Measurements from ENCODE around the gene SIDT1.

The SIDT1 gene

DNA sequence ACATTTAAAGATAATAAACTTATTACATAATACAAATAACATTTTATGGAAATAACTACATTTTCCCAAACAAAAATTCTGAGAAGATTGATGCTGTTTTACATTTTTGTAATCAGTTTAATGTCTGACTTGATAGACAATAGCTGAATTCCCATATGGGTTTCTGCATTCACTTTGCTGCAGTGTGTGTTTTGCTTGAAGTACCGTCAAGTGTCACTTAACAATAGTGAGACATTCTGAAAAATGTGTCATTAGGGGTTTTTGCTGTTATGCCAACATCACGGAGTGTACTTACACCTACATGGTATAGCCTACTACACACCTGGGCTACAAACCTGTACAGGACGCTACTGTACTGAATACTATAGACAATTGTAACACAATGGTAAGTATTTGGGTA is 106.6 kb downstream of the SIDT1 start:
- DNase-seq: no peak

DNA sequence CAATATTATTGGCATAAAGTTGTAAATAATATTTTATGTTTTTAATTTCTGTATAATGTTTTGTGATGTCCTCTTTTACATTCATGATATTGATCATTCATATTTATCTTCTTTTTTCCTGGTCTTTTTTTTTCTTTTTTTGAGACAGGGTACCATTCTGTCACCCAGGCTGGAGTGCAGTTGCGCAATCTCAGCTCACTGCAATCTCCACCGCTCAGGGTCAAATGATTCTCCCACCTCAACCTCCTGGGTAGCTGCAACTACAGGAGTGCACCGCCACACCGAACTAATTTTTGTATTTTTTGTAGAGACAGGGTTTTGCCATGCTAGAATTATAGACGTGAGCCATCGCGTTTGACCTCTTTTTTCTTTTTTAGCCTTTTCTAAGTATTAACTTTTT is 111.2 kb downstream of the SIDT1 start:
- no peak for DNase-seq

DNA sequence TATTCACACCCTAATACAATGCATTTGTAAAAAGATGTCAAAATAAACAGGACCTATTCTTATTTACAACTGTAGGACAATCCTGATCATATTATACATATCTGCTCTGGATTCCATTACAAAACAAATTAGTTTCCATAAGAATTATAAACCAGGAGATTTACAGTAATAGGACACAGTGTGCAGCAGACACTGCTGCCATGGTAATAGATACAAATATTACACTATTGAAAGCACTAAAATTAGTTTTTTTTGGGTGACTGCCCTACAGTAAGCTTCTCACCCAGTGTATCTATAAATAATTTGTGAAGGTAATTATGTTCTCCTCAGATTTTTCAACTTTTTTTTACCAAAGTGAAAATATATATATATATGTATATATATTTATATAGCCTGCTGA is 116.2 kb downstream of the SIDT1 start:
- DNase-seq: no peak

DNA sequence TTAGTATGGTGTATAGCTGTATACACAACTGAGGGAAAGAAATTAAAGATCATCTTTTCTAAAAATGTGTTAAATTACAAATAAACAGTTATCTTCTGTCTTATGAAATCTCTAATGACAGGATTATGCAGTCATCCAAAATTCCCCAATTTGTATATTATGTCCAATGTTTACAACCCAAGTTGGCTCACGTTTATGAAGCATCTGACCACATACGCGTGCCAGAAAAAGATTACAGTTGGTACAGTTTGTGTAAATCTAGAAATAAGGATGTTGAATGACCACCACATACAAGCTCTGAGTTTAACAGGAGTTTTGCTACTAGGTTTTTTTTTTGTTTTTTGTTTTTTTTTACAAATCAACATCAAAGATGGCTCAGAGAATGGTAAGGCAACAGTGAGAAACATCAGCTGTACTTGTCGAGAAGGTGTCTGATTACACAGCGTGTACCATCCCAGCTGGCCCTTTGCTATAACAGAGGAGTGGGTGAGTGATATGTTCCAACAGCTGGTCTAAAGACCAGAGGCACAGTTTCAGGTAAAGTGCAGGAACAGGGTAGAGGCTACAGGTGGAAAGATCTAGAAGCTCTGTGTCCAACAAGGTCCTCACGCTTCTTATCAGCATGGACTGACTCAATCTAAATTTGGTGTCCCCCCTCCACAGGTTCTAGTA is 117.0 kb downstream of the SIDT1 start:
- DNase-seq: no peak

DNA sequence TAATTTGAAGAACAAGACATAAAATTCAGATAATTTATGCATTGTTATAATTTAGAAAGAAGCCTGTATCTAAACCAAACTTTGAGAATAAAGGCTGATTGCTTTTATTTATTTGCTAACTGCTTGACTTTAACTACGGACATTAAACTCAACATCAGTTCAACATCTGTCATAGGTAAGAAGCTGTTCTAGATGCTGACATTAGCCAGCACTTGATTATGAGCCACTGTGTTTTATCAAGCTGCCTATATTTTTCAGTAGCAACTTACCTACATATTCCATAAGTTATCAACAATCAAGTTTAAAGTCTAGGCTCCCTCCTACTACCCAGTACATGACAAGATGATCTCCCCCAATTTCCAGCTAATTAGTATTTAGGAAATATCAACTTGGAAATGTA is 122.0 kb downstream of the SIDT1 start:
- DNase-seq: no peak

DNA sequence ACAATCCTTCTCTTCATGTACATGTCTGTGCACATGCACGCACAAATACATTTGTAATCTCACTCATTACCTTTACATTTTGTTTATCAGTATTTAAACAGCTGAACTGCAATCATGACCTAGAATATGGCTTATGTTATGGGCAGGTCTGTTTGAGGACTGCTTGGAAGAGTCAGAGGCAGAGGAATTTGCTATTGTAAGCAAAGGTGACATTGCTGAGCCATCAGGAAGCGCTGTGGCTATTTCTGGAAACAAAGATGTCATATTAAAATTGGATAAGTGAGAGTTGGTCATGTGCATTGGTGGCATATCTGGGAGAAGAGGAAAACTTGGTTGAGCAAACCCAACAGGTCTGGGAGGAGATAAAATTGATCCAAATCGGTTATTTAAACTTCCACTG is 122.5 kb downstream of the SIDT1 start:
- DNase-seq: no peak

DNA sequence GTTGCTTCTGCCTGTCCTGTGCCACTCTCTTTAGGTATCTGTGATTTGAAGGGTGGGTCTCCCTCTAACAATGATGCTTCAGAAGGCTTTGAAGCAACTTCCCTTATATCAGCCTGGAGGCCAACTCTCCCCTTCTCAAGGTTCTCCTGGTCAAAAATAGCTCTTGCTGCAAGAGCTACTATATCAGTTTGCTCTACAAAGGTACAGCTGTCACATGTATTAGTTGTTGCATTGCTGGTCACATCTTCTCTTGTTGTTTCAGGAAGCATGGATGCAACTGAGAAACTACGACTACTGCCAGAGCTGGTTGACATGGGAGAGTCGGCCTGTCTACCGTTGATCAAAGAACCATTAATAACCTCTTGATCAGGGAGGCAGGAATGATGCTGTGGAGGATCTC is 125.8 kb downstream of the SIDT1 start:
- no peak for DNase-seq

DNA sequence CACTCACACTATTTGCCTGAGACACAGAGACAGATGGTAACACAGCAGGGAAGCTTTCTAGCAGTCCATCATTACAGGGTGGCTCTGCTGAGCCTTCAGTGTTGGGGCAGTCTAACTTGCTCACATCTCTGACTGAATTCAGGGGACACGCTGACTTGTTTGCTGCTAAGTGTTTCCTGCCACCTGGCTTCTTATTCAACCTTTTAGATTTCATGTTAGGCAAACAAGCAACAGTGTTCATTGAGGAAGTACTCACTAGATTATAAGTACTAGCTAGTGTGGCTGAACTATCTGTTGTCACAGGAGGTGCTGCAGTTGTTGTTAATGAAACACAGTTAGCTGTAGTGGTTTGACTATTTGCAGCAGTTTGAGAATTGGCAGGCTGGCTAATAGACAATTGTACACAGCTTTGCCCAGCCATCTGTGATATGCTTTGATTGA is 126.8 kb downstream of the SIDT1 start:
- DNase-seq: no peak

DNA sequence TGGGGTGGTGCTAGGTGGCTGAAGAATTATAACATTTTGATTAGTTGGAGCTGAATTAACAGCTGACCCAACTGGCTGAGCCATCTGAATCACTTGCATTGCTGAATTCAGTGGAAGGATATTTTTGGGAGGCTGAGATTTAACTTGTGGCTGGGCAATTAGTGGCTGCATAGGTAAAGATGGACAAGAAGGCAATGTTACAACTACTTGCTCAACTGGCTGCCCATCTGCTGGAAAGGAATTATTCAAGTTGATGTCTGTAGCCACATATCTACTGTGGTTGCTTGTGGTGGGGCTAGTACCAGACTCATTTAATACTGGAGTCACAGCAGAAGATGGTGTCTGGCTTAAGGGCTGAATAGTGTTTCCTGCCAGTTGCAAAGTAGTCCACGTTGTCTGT is 127.6 kb downstream of the SIDT1 start:
- DNase-seq: no peak

DNA sequence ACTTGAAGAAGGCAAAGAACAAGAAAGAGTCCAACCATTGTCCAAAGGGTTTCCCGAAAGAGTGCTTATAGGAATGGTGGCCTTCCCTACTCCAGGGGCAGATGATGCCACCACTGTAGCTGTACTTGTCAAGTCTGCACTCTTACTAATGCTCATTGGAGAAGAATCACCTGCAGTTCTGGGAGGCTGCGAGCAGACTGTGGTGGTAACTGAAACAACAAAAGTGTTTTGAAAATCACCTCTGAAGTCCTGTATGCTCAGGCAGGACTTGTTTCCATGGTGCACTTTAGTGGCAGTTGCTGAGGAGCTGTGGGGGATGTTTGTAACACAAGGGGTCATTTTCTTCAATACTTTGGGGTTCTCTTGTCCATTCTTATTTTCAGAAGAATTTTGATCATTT is 128.1 kb downstream of the SIDT1 start:
- no peak for DNase-seq

DNA sequence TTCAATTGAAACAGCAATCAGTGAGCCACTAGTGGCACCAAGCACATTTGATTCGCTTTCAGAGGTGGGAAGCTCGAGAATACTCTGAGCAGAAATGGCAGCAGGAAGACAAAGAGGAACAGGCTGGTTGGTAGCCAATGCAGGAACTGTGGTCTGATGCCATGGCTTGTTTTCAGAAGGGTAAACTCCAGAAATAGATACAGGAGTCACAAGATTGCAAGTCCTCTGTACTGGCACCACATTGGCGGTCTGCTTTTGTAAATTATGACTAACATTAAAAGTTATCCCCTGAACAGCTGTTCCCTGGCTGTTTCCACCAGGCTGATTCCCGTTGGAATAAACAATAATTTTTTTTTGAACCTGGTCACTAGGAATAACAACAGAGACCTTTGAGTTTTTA is 128.5 kb downstream of the SIDT1 start:
- no peak for DNase-seq

DNA sequence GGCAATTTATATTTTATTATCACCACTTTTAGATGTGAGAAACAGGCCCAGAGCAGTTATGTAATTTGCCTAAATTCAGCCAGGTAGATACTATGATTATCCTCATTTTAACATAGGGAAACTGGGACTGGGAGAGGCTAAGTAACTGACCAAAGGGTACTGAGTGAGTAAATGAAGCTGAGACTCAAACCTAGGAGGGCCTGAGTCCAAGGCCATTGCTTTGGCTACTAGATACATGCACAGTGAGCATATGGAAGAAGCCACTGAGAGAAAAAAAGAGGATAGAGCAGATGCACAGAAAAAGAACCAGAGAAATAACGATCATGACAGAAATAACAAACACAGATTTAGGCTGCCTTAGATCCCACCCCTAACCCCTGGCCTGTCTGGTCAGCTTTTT is 130.5 kb downstream of the SIDT1 start:
- DNase-seq: no peak

DNA sequence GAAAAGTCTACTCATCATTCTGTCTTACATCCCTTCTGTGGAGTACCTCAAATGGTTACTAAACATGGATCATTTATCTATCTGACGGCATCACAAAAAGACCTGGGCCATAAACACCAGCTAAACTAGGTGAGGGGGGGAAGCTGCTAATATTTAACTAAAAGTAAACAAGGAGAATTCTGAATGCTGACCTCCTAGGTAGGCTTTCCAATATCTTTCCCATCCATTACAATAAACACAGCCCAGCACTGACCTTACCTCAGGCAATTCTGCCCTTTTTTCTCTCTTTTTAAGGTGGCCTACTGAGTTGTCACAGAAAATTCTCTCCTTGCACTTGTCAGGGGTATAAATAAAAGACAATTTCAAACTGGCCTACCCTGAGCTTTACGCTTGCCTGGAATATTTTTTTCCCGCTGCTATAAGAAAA is 131.0 kb downstream of the SIDT1 start:
- DNase-seq: no peak

DNA sequence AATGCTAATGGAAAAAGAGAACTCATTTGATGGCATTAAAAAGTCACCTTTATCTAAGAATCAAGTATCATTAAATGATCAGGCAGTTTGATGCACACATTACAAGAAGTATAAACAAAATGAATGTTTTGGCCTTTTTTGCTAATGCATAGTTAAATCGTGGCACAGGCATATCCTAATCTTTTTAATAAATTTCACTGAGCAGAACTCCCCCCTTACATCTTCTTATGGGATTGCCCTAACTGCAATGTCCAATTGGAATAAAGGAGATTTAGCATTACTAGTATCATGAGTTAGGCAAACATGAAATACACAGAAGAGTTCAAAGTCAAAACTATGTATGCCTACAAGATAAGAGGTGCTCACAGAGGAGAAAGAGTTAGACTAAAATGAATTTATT is 131.4 kb downstream of the SIDT1 start:
- no peak for DNase-seq

DNA sequence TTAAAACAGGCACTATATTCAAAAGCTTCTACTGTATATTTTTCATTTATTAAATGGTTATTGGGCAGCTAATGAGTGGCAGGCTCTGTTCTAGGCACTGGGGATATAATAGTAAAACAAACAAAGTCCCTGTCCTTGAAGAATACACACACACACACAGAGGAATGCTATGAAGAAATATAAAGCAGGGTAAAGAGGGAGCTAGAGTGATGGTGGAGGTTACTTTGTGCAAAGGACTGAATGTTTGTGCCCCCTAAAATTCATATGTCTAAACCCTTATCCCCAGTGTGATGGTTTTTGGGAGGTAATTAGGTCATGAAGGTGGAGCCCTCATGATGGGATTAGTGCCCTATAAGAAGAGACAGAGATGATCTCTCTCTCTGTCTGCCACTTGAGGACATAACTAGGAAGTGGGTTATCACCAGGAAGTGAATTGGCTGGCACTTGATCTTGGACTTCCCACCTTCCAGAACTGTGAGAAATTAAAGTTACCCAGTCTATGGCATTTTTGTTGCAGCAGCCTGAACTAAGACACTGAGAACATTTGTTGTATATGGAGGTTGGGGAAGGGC is 132.3 kb downstream of the SIDT1 start:
- DNase-seq: no peak

DNA sequence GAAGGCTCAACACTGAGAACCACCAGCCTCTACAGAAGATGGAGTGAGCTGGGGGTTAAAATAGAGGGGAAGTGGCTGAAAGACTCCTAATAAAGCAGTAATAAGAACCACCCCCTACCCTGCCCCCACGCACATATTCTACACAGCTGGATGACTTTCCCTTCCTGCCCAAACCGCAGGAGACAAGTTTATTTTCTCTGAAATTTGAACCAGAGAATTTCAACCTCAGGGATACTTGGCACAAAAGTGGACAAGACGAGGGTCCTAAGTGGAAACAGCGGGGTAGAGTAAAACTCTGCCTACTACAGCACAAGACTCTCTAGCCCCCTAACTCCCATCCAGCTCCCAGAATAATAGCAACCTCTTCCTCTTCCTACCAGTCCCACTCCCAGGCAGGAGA is 135.7 kb downstream of the SIDT1 start:
- DNase-seq: no peak

DNA sequence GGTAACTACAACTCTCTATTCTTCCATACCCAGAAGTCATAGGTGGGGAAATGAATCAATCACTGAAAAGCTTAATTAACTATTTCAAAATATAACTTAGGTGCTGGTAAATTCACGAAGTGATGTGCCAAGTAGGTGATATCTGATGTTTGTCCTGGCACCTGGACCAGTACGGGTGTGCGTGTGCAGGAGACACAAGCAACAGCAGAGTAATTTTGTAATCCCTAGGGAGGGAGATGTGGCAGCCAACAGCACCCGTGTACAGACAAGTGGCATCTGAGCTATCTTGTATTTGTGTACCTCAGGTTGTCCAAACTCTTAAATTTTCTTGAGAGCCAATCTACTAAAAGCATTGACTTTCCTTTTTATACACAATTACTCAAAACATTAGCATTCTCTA is 141.2 kb downstream of the SIDT1 start:
- DNase-seq: no peak

DNA sequence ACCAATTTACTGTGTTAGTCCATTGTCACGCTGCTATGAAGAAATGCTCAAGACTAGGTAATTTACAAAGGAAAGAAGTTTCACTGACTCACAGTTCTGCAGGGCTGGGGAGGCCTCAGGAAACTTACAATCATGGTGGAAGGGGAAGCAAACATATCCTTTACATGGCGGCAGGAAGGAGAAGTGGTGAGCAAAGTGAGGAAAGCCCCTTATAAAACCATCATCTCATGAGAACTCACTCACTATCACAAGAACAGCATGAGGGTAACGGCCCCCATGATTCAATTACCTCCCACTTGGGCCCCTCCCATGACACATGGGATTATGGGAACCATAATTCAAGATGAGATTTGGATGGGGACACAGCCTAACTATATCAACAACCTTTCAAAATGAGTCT is 143.9 kb downstream of the SIDT1 start:
- no peak for DNase-seq

DNA sequence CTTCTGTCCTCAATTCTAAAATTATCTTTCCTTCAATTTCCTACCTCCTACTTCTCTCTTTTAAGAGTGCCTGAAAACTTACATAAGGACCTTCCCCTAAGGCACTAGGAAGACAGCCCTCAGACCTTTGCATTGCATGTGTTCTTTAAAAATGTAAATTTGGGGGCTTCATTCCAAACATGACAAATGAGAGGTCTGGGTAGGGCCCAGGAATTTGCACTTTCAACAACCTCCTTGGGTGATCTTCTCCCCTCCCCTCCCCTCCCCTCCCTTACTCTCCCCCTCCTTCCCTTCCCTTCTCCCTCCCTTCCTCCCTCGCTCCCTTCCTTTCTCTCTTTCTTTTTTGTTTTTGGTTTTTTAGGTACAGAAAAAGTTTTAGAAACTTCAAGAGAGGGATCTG is 145.4 kb downstream of the SIDT1 start:
- no peak for DNase-seq

DNA sequence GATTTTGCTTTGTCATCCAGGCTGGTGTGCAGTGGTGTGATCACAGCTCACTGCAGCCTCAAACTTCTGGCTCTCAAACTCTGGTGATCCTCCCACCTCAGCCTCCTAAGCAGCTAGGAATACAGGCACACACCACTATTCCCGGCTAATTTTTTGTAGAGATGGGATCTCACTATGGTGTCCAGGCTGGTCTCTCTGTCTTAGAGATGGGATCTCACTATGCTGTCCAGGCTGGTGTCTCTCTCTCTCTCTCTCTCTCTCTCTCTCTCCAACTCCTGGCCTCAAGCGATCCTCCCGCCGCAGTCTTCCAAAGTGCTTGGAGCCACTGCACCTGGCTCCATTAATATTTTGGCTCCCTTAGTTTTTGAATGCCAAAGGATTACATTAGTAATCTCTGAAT is 146.4 kb downstream of the SIDT1 start:
- no peak for DNase-seq

Data from SW 1271 (cell line).